Esophagus muscularis mucosa (tissue), 4 donors: ENCODE measurements around the gene FEV. TPM values are rescaled to one million over a fixed set of nuclear protein-coding genes. Genes with fewer than 3 reads are reported as not detected.

Experiments
- DNase-seq: peaks from one replicate; pipeline ENCODE4 v3.0.0-alpha.2; 2017; ENCODE audit errors: extremely low spot score
- H3K27ac ChIP-seq, 4 donors: fragments of 200-600 bp; sonication (generic); replicated peaks in 1 of 4; 1 replicate in 3 of 4; 2 replicates in 1 of 4; pipeline ENCODE4 v1.5.1; 2016 to 2019; ENCODE audit warnings: mild to moderate bottlenecking in 1 of 4
- H3K27me3 ChIP-seq, 4 donors: fragments of 200-600 bp; sonication (generic); one replicate each; pipeline versions ENCODE4 v1.5.1 to v1.6.0; 2016 to 2019
- H3K36me3 ChIP-seq, 4 donors: fragments of 200-600 bp; sonication (generic); one replicate each; pipeline ENCODE4 v1.5.1; 2016 to 2019
- H3K4me1 ChIP-seq, 4 donors: fragments of 200-600 bp; sonication (generic); one replicate each; pipeline ENCODE4 v1.5.1; 2016 to 2019
- H3K4me3 ChIP-seq, 4 donors: fragments of 200-600 bp; sonication (generic); 1 replicate in 2 of 4; 2 replicates in 2 of 4; pipeline ENCODE4 v1.5.1; 2016 to 2019; ENCODE audit warnings: mild to moderate bottlenecking in 4 of 4, moderate library complexity in 1 of 4
- H3K9me3 ChIP-seq, 4 donors: fragments of 200-600 bp; sonication (generic); 1 replicate in 3 of 4; 2 replicates in 1 of 4; pipeline ENCODE4 v1.5.1; 2016 to 2019
- CTCF ChIP-seq, 3 experiments: fragments of 200-600 bp in 2 of 3; fragments of 450-650 bp in 1 of 3; sonication (generic) in 2 of 3; IDR thresholded peaks; one replicate each; pipeline ENCODE4 v1.5.1; 2017 to 2019; ENCODE audit warnings: antibody characterized with exemption in 3 of 3, mild to moderate bottlenecking in 2 of 3, moderate library complexity in 1 of 3
- EP300 ChIP-seq: sonication (generic); formaldehyde crosslinking; IDR thresholded peaks from one replicate; pipeline ENCODE4 v1.6.1; 2017; ENCODE audit warnings: antibody characterized with exemption
- POLR2A ChIP-seq: fragments of 450-650 bp; IDR thresholded peaks from one replicate; pipeline ENCODE4 v1.6.1; 2017; ENCODE audit warnings: antibody characterized with exemption, moderate library complexity, mild to moderate bottlenecking, low read depth
- POLR2AphosphoS5 ChIP-seq, 2 donors: sonication (generic); formaldehyde crosslinking; IDR thresholded peaks; one replicate each; pipeline ENCODE4 v1.6.1; 2017; ENCODE audit warnings: antibody characterized with exemption in 2 of 2
- WGBS: methylation state at CpG from one replicate; pipeline ENCODE4 v1.1.5; 2018; 5-methylcytosine and 5-hydroxymethylcytosine counted together
- intact Hi-C: fragments of 100-400 bp; cut with DNase I; formaldehyde crosslinking; loops from one replicate; pipeline ENCODE4 v1.15.1; 2023
- total RNA-seq, 4 donors: library from RNA; depleted of rRNA; stranded (reverse); fragments of >200 nt; gene quantifications; one replicate each; pipeline versions ENCODE4 v1.1.0 to v1.2.1, GENCODE V29; 2016

Gene FEV
- total RNA-seq, 4 donors from 2014 or later, result not detected

DNA sequence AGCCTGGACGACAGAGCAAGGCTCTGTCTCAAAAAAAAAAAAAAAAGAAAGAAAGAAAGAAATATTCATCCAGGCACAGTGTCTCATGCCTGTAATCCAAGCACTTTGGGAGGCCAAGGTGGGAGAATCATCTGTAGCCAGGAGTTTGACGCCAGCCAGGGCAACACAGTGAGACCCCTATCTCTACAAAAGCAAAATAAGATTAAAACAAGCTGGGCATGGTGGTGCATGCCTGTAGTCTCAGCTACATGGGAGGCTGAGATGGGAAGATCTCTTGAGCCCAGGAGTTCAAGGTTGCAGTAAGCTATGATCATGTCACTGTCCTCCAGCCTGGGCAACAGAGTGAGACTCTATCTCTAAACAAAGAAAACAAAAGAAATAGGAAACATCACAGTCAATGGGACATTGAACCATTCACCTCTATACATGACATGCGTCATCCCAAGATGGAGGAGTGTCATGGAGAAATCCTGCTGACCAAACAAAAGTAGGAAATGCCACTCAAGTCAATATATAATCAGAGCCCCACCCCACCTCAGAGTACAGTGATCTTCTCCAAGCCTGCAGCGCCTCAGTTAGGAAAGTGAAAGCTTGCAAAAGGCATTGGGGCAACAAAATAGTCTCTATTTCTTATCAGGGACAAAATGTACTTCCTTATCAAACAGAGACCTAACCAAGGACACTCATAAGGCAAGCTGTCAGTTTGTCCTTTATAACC, 9.8 kb downstream of the FEV start:
- Histone ChIP-seq H3K36me3 (no peaks in the 10 kb centered on the region), H3K4me1 (peaks cover 5 to 7% (median 7%) of the 10 kb centered on the region in 4 donors), H3K27me3 (peaks cover 0 to 90% (median 19%) of the 10 kb centered on the region in 4 donors), H3K9me3 (peaks cover 0 to 2% (median 0%) of the 10 kb centered on the region in 4 donors), H3K27ac (no peak overlapping the region), H3K4me3 (no peak overlapping the region)
- TF ChIP-seq EP300, result no peak
- TF ChIP-seq POLR2A, result no peak
- no peak for TF ChIP-seq CTCF (IDR thresholded peaks at IDR 0.05)
- TF ChIP-seq POLR2AphosphoS5 (IDR thresholded peaks at IDR 0.05), result no peak
- intact Hi-C loops, result no loop called here
- WGBS, result 76% methylated on average over 4 of the region's 4 CpGs
- no peak for DNase-seq

GRCh38 chr2:218970894-218971293, 14.1 kb downstream of the FEV start:
- 17% methylated on average over 1 of the region's 1 CpG for WGBS
- no peak for DNase-seq

DNA sequence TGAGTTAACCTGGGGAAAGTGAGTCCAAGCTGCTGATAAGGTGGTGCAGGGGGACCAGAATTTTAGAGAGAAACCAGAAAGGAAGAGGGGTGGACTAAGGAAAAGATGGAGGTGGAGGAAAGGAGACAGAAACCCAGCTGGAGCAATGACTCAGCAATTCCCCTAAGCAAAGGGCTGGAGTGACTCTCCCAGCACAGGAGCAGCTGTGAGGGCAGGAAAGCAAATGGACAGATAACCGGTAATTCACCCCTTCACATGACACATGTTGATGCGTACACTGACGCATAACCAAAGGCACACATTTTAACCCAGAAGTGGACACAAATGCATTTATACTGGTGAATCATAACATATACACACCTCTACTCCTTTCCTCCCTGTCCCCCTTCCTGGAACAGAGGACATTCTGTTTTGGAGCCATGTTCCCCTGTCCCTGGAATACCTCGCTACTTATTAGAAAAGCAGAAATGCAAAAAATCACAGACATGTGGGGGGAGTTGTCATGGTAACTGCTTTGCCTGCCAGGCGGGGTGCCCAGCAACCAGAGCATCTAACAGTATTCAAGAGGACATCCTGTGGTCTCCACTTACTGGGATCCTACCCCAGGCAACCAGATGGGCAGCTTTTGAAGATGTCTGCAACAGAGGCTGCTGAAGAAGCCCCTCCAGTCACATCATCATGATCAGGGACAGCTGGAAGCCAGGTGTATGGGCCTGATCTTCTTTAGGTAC, 20.8 kb downstream of the FEV start:
- intact Hi-C loops, result no loop called here
- H3K27ac ChIP-seq, result no peak overlapping the region
- DNase-seq, result no peak
- WGBS, result 33% methylated on average over 5 of the region's 5 CpGs
- H3K36me3 ChIP-seq, result no peaks in the 10 kb centered on the region
- no peaks in the 10 kb centered on the region for H3K9me3 ChIP-seq
- no peak for TF ChIP-seq POLR2AphosphoS5 (IDR thresholded peaks at IDR 0.05)
- no peak for TF ChIP-seq CTCF (IDR thresholded peaks at IDR 0.05)
- TF ChIP-seq EP300, result no peak
- no peak for TF ChIP-seq POLR2A
- no peak overlapping the region for H3K4me3 ChIP-seq
- H3K27me3 ChIP-seq, result peaks cover 0 to 89% (median 55%) of the 10 kb centered on the region in 4 donors
- peaks cover 0 to 42% (median 30%) of the 10 kb centered on the region in 4 donors for H3K4me1 ChIP-seq

More at GRCh38 chr2:218970894-218971293, 14.1 kb downstream of the FEV start:
- Histone ChIP-seq H3K36me3 (no peaks in the 10 kb centered on the region), H3K4me3 (no peak overlapping the region), H3K4me1 (no peaks in the 10 kb centered on the region), H3K27ac (no peak overlapping the region), H3K27me3 (peaks cover 0 to 79% (median 4%) of the 10 kb centered on the region in 4 donors), H3K9me3 (peaks cover 0 to 4% (median 0%) of the 10 kb centered on the region in 4 donors)
- intact Hi-C loops, result no loop called here
- TF ChIP-seq POLR2A (no peak), CTCF (IDR thresholded peaks at IDR 0.05) (no peak), EP300 (no peak), POLR2AphosphoS5 (IDR thresholded peaks at IDR 0.05) (no peak)

- 11% methylated on average over 5 of the region's 5 CpGs for WGBS
- Histone ChIP-seq H3K4me3 (no peak overlapping the region), H3K9me3 (no peaks in the 10 kb centered on the region), H3K27ac (no peak overlapping the region), H3K36me3 (no peaks in the 10 kb centered on the region), H3K4me1 (peaks cover 0 to 46% (median 33%) of the 10 kb centered on the region in 4 donors), H3K27me3 (peaks cover 0 to 89% (median 58%) of the 10 kb centered on the region in 4 donors)
- TF ChIP-seq EP300, result no peak
- no peak for TF ChIP-seq CTCF (IDR thresholded peaks at IDR 0.05)
- TF ChIP-seq POLR2AphosphoS5 (IDR thresholded peaks at IDR 0.05), result no peak
- TF ChIP-seq POLR2A, result no peak
- no peak for DNase-seq
- intact Hi-C loops, result no loop called here
These were observed 21.4 kb downstream of the FEV start for GRCh38 chr2:218963601-218964000.
